Activated CD4-positive, alpha-beta T cell treated with anti-CD3 and anti-CD28 coated beads, Interleukin-2, amount 50 U/mL, for 24 hours (primary cell): ENCODE data around the gene GASK1B.
A peak's percentile ranks its signal among the peaks of the same experiment; 100 is the strongest.

Source experiments
- DNase-seq, 2 donors: peaks; one replicate each; pipeline ENCODE4 v3.0.0-alpha.2; 2020; ENCODE audit warnings: low read depth in 1 of 2, low spot score in 1 of 2

Gene GASK1B

DNA sequence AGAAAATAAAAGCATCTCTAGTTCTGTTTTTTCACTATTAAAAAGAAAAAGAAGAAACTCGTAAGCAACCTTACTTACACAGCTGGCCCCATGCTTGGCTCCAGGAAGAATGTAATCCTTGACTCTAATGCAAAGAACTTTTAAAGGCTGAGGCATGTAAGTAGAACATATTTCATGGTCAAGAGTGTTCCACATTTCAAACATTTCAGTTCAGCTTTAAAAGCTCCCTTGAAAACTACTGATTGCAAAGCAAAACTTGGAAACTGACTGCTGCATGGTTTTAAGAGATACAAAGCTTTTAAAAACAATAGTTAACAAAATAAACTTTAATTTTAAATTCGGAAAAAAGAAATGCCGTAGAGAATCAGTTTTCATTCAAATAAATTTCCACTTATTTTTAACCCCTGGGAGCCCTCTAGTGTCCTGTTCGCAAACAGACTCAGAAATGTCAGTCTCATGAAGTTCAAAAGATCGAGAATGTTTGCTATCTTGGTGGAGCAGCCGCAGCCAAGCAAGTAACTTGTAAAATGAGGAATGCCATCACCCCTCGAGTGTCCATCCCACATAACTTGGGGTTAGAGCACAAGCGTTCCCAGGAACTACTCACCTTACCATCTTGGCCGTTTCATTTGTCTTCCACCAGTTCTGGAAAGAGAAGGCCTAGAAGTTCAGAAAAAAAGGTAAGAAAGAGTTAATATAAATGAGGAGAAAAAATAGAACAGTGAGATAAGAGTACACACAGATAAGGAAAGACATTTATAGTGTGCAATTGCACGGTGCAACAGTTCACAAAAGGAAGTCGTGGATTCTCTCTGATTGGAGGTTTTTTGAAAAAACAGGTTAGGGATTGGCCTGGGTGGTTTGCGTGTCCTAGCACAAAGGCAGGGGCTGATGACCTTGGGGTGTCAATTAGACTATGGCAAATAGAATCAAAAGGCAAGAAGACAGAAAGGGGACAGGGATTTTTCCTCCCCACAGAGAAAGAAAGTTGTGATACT is at the start of gene GASK1B:
Gene GASK1B, minus strand, starts transcription at position 765 of the 998 bp plus-strand sequence. CDS start 1,650 bp downstream, outside the sequence.
- DNase-seq: no peak

GRCh38 chr4:158219623-158220022 is 46.8 kb upstream of the GASK1B start:
- no peak for DNase-seq

DNA sequence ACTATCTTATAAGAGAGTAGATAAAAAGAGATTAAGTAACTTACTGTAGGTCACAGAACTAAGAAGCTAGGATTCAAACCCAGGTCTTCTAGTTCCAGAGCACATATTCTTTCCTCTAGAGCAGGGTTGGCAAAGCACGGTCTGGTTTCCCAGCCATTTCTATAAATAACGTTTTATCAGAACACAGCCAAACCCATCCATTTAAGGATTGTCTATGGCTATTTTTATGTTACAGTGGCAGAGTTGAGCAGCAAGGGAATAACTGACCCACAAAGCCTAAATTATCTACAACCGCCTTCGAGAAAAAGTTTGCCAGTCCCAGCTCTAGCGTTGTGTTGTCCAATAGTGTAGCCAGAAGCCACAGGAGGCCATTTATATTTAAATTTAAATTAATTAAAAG is 44.9 kb upstream of the GASK1B start:
- no peak for DNase-seq

DNA sequence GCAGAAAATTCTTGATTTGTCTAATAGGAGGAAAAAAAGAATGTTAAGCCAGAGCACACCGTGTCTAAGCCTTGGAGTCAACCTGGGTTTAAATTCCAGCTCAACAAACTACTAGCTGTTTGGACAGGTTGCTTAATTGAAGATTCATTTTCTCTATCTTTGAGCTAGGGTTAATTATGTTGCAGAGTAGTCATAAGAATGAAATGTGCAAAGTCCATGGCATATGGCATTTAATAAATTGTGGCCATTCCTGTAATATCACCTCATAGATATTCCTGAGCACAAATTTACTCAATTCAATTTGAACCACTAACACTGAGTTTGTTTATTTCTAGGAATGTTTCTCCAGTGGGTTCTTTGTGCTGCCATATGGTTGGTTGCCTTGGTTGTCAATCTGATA is 42.0 kb upstream of the GASK1B start:
- DNase-seq: no peak

DNA sequence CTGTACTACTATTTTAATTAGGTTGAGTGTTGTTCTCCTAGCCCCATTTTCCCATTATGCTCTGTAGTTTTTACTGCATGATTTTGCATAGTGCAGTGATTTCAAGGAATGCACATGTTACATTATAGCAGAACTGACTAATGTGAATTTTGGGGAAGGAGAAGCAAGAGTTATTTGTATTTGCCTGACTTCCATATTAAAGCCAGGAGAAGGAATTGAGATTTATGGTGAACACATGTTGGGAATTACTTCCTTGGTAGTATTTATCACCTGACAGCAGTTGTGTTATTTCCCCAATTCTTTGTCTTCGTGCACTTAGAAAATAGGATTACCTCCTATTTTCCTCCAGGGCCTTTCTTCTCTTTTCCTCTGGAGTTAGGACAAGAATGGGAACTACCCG is 40.6 kb upstream of the GASK1B start:
- no peak for DNase-seq

GRCh38 chr4:158211222-158211621 is 38.4 kb upstream of the GASK1B start:
- no peak for DNase-seq

GRCh38 chr4:158209825-158210807 is 37.3 kb upstream of the GASK1B start, which contains the start of gene TMEM144:
TMEM144 (plus strand) TSS chr4:158210486; CDS start chr4:158212668, 2,182 bp downstream.
- peak in 1 of 2 donors; percentile 21 for DNase-seq

DNA sequence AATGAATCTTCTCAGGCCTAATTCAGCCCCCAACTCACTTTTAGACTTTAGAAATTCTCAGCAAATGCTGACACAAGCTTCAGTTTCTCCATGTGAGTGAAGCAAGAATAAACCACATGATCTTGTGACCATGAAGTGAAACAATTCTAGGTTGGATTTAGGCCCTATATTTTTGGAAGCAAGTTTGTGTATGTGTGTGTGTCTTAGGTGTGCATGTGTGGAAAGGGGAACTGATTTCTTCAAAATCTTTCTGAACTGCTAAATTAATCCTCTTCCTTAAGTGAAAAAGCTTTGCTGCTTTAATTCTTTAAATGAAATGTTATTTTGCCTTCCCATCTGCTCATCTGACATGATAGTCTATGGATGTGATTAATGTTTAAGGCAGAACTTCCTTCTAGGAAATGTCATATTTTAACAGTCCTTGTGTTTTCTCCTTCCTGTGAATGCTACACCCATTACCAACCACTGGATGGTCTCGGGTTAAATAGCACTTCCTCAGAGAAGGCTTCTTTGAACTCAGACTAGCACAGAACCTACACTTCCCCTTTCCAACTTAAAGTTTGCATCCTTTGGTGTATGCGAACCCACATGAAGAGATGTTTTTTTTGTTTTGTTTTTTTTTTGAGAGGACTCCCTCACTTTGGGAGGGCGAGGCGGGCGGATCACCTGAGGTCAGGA is 36.3 kb upstream of the GASK1B start:
- DNase-seq: no peak

- no peak for DNase-seq
These were observed 31.1 kb upstream of the GASK1B start for GRCh38 chr4:158203929-158204328.

- no peak for DNase-seq
These were observed 30.6 kb upstream of the GASK1B start for GRCh38 chr4:158203436-158203835.

DNA sequence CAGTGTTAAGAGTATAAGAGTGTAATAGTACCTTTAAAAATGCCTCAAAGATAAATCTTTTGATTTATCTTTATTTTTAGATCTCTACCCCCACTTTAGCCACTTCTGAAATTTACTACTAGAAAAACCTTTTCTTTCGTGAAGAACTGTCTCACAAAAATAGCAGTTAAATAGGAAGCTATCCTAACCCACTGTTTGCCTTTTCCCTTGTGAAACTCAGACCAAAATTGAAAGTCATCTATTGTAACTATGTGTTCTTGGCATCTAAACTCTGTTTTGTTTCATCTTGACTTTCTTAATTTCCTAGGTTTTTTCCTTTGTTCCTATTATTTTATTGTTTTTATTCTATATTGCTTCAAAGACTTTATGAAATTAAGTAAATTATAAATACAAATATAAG is 29.7 kb upstream of the GASK1B start:
- no peak for DNase-seq

GRCh38 chr4:158201876-158202275 is 29.1 kb upstream of the GASK1B start:
- DNase-seq: no peak

- no peak for DNase-seq
These were observed 28.5 kb upstream of the GASK1B start for GRCh38 chr4:158201322-158201721.

- no peak for DNase-seq
These were observed 27.4 kb upstream of the GASK1B start for GRCh38 chr4:158200214-158200613.

DNA sequence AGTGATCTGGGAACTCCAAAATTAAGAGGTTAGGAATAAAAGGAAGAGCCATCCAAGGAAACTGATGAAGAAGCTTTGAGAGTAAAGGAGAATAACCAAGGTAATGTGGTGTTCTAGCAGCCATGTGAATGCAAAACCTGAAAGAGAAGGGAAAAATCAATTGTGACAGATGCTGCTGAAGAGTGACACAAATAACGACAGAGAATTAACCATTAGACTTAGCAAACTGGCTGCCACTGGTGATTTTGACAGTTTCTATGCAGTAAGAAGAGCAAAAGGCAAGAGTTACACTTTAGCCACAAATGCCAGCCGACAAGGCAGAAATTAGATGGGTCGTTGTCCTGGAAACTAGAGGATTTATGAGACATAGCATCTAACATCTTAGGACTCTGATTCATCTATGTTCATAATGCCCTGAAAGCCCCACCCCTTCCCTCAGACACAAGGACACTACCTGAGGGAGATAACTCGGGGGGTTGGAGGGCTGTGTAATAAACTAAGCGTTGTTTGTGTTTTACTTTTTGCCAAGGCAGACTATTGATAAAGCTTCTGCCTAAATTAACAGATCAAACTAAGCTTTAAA is 24.5 kb upstream of the GASK1B start:
- DNase-seq: no peak

GRCh38 chr4:158195297-158195696 is 22.5 kb upstream of the GASK1B start:
- DNase-seq: no peak

DNA sequence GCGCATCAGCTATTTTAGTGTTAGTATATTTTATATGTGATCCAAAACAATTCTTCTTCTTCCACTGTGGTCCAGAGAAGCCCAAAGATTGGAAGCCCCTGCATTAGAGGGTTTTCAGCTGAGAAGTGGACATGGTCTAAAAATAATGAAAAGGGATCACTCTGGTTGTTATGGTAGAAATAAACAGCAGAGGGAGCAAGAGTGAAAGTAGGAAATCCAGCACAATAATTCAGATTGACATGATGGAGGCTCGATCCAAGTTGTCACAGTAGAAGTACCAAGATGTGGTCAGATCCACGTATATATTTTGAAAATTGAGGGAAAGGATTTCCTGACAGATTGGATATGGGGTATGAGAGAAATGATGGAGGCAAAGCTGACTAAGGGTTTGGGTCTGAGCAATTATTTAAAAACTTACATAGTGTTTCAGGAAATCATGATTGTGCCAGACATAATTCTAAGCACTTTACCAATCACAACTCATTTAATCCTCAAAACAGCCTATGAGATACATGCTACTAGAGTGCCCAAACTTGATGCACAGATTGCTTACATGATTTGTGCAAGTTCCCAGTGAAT is 20.4 kb upstream of the GASK1B start:
- DNase-seq: no peak

DNA sequence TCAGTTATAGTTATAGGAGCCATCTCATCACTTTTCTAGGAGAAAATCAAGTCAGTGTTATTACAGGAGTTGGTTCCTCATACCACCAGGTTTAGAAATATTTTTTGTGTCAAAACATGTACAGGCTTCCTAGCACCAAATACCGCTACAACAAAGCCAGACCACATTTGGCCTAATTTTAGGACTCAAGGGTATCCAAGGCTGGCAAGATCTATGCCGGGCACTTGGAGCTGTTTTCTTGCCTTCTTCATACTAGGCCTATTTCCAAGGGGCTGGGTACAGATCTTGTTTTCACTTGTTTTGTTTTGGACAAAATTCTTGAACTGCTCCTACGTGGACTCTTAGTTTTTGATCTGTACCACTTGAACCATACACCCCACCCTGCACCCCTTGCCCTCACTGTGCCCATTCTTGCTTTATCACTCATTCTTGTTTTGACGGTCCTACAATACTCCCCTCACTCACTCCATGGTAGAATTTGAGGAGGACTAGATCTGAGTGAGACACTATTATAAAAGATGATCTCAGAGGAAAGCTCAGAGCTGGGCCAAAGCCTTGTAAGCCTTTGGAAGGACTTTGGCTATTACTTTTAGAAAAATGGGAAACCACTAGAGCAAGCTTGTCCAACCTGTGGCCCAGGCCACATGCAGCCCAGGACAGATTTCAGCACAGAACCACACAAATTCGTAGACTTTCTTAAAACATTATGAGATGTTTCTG is 19.8 kb upstream of the GASK1B start:
- DNase-seq: no peak

GRCh38 chr4:158190718-158191117 is 17.9 kb upstream of the GASK1B start:
- no peak for DNase-seq

GRCh38 chr4:158189422-158189821 is 16.6 kb upstream of the GASK1B start:
- DNase-seq: no peak
